Lower leg skin (tissue), 3 donors: ENCODE measurements around the gene CCHCR1.

Source experiments
- CTCF ChIP-seq, 3 donors: fragments of 450-650 bp; IDR thresholded peaks; one replicate each; pipeline ENCODE4 v1.5.1; 2016; ENCODE audit warnings: antibody characterized with exemption in 3 of 3, mild to moderate bottlenecking in 3 of 3, moderate library complexity in 2 of 3
- POLR2A ChIP-seq, 2 donors: fragments of 450-650 bp; IDR thresholded peaks; one replicate each; pipeline ENCODE4 v1.6.1; 2016 to 2017; ENCODE audit warnings: antibody characterized with exemption in 2 of 2, mild to moderate bottlenecking in 1 of 2, moderate library complexity in 1 of 2

GRCh38 chr6:31142361-31142761, 15.2 kb downstream of the CCHCR1 start:
- TF ChIP-seq POLR2A (IDR thresholded peaks at IDR 0.05): no peak
- no peak for TF ChIP-seq CTCF (IDR thresholded peaks at IDR 0.05)
